ENCODE measurements around the gene KRT81. TPM values are rescaled to one million over a fixed set of nuclear protein-coding genes. Genes with fewer than 3 reads are reported as not detected.

KRT81 gene
- total RNA-seq, 1 experiment from 2014 or later = 0.70 TPM

GRCh38 chr12:52275686-52276085 is 15.6 kb downstream of the KRT81 start:
- Mint-ChIP-seq H3K4me1 (peaks cover 5% of the 10 kb centered on the region), H3K36me3 (no peaks in the 10 kb centered on the region), H3K27ac (no peak overlapping the region), H3K27me3 (ENCODE audit: low read depth) (peaks cover 20% of the 10 kb centered on the region), H3K4me3 (no peak overlapping the region), H3K9me3 (no peaks in the 10 kb centered on the region)
- ATAC-seq = no peak
- CTCF ChIA-PET = interaction anchor here (1.0 to 4.8 kb wide), 4 partner anchors 11 to 119 kb away, joined by 3 to 76 read pairs (median 5); no protein-coding TSS in a partner anchor
- POLR2A ChIA-PET = no interaction called here
- TF ChIP-seq TCF7 (CRISPR knock-in tag; IDR thresholded peaks at IDR 0.05; ENCODE audit: low read depth) = no peak
- DNase-seq (ENCODE audit: low spot score) = no peak

GRCh38 chr12:52274521-52275120 is 16.7 kb downstream of the KRT81 start, which contains the start of gene KRT86:
KRT86 (plus strand) TSS chr12:52274645; CDS start chr12:52301917, 27,272 bp downstream.
- CTCF ChIA-PET = interaction anchor here (0.5 to 2.0 kb wide), 6 partner anchors 12 to 98 kb away, joined by 3 to 6 read pairs (median 4); no protein-coding TSS in a partner anchor
- no peaks in the 10 kb centered on the region for H3K9me3 Mint-ChIP-seq
- DNase-seq (ENCODE audit: low spot score) (no peak), ATAC-seq (no peak)
- peaks cover 20% of the 10 kb centered on the region for H3K27me3 Mint-ChIP-seq (ENCODE audit: low read depth)
- no peaks in the 10 kb centered on the region for H3K36me3 Mint-ChIP-seq
- no peak within 1 kb of the TSS for H3K4me3 Mint-ChIP-seq
- H3K4me1 Mint-ChIP-seq = peaks cover 5% of the 10 kb centered on the region
- no peak within 1 kb of the TSS for H3K27ac Mint-ChIP-seq
- POLR2A ChIA-PET = interaction anchor here (0.5 kb wide), 1 partner anchor 9 kb away, joined by 7 read pairs; no protein-coding TSS in a partner anchor
- TF ChIP-seq ZNF416 (CRISPR knock-in tag; IDR thresholded peaks at IDR 0.05) (no peak), ATF1 (CRISPR knock-in tag; IDR thresholded peaks at IDR 0.05) (no peak)

- Mint-ChIP-seq H3K27ac (no peak overlapping the region), H3K4me1 (no peaks in the 10 kb centered on the region), H3K27me3 (ENCODE audit: low read depth) (no peaks in the 10 kb centered on the region), H3K9me3 (no peaks in the 10 kb centered on the region), H3K4me3 (no peak overlapping the region), H3K36me3 (no peaks in the 10 kb centered on the region)
- ATAC-seq (no peak), DNase-seq (ENCODE audit: low spot score) (no peak)
- CTCF ChIA-PET = interaction anchor here (1.0 to 9.3 kb wide), 5 partner anchors 8 to 115 kb away, joined by 3 to 122 read pairs (median 6); no protein-coding TSS in a partner anchor
- POLR2A ChIA-PET = no interaction called here
- TF ChIP-seq ATF3 (CRISPR knock-in tag; conservative IDR thresholded peaks at IDR 0.05) (no peak), AR (CRISPR knock-in tag; IDR thresholded peaks at IDR 0.05) (no peak), ZMAT4 (CRISPR knock-in tag; IDR thresholded peaks at IDR 0.05) (no peak), E2F5 (CRISPR knock-in tag; IDR thresholded peaks at IDR 0.05) (no peak), ZNF219 (CRISPR knock-in tag; IDR thresholded peaks at IDR 0.05; ENCODE audit: borderline replicate concordance) (no peak), ARID4B (CRISPR knock-in tag; IDR thresholded peaks at IDR 0.05; ENCODE audit: borderline replicate concordance) (no peak), ELF4 (CRISPR knock-in tag; IDR thresholded peaks at IDR 0.05; ENCODE audit: low read depth) (no peak), TCF7 (CRISPR knock-in tag; IDR thresholded peaks at IDR 0.05; ENCODE audit: low read depth) (no peak)
Observed at GRCh38 chr12:52271158-52271557, 20.2 kb downstream of the KRT81 start.

Data from WTC11 (cell line).